A549 (cell line): ENCODE measurements around the gene SDC1. TPM values are rescaled to one million over a fixed set of nuclear protein-coding genes. Genes with fewer than 3 reads are reported as not detected.
"Not testable (repeated sequence)": the region's sequence is repeated elsewhere in the genome, so short reads cannot be mapped to it uniquely, and the experiment has no call there.

Experiments
- ATAC-seq, 2 experiments: fragments of 200-7000 bp in 1 of 2; fragments of >200 bp in 1 of 2; cut with Nextera tagmentation in 1 of 2; cut with Tn5 transposase in 1 of 2; 3 replicates each; pipeline versions ENCODE4 v1.8.0 to v1.9.1; 2018 to 2020; ENCODE audit warnings: mild to moderate bottlenecking in 1 of 2, moderate library complexity in 1 of 2
- CTCF ChIA-PET: fragments of 300-600 bp; sonication (Branson Sonifier 250); formaldehyde crosslinking; extraction: SDS; loops from one replicate; lab custom pipeline; 2021; ENCODE audit warnings: antibody characterized with exemption, inconsistent platforms; lab: Yijun Ruan, JAX
- POLR2A ChIA-PET: fragments of 350-600 bp; formaldehyde crosslinking; extraction: SDS; loops from one replicate; lab custom pipeline; 2021; ENCODE audit warnings: antibody characterized with exemption, inconsistent platforms; lab: Yijun Ruan, JAX
- DNase-seq, 2 experiments: peaks; one replicate each; pipeline versions ENCODE4 v3.0.0 to v3.0.0-alpha.2; 2011 to 2016; ENCODE audit warnings: low read depth in 1 of 2, low spot score in 1 of 2
- FAIRE-seq: peaks from 2 replicates; lab custom pipeline; 2011; peaks lifted over from hg19 to GRCh38; lab: Jason Lieb, UNC
- H3K27ac ChIP-seq, 2 experiments: fragments of >200 bp; sonication (Bioruptor Twin); formaldehyde crosslinking; 3 replicates each; pipeline ENCODE4 v1.5.1; 2016 to 2017
- H3K4me1 ChIP-seq: fragments of >200 bp; sonication (Bioruptor Twin); formaldehyde crosslinking; 3 replicates; pipeline ENCODE4 v1.6.1; 2016
- H3K4me2 ChIP-seq: fragments of >200 bp; sonication (Bioruptor Twin); formaldehyde crosslinking; 3 replicates; pipeline ENCODE4 v1.6.1; 2016
- H3K4me3 ChIP-seq: fragments of >200 bp; sonication (Bioruptor Twin); formaldehyde crosslinking; 3 replicates; pipeline ENCODE4 v1.5.1; 2016
- H3K9me3 ChIP-seq: fragments of >200 bp; sonication (Bioruptor Twin); formaldehyde crosslinking; 3 replicates; pipeline ENCODE4 v1.6.1; 2016
- HEYL ChIP-seq: fragments of 250-450 bp; sonication (Bioruptor Pico); IDR thresholded peaks from 2 replicates; pipeline ENCODE4 v1.8.0; 2021; ENCODE audit warnings: mild to moderate bottlenecking, moderate library complexity
- HOXA7 ChIP-seq: fragments of 250-450 bp; sonication (Bioruptor Pico); IDR thresholded peaks from 2 replicates; pipeline ENCODE4 v1.5.0; 2020; ENCODE audit warnings: mild to moderate bottlenecking, moderate library complexity
- HOXB5 ChIP-seq: fragments of 250-450 bp; sonication (Bioruptor Pico); IDR thresholded peaks from 2 replicates; pipeline ENCODE4 v1.5.0; 2020; ENCODE audit warnings: mild to moderate bottlenecking, moderate library complexity
- JUNB ChIP-seq: fragments of >200 bp; sonication (Bioruptor Twin); formaldehyde crosslinking; IDR thresholded peaks from 2 replicates; pipeline ENCODE4 v1.6.1; 2016
- KDM1A ChIP-seq: fragments of 200-600 bp; sonication (generic); IDR thresholded peaks from 2 replicates; pipeline ENCODE4 v1.6.1; 2016; ENCODE audit warnings: low read depth, mild to moderate bottlenecking
- MAFK ChIP-seq: fragments of 450-650 bp; IDR thresholded peaks from 2 replicates; pipeline ENCODE4 v1.6.1; 2014; ENCODE audit not compliant: partially characterized antibody
- MYC ChIP-seq: IDR thresholded peaks from 2 replicates; pipeline ENCODE4 v1.6.1; 2012; ENCODE audit warnings: mild to moderate bottlenecking, inconsistent platforms, low read length, improper control_type of control experiment, borderline replicate concordance
- POLR2AphosphoS2 ChIP-seq: conservative IDR thresholded peaks from 2 replicates; pipeline ENCODE4 v1.6.1; 2012; ENCODE audit warnings: low read length, improper control_type of control experiment, inconsistent platforms
- RCOR1 ChIP-seq: fragments of 150-350 bp; IDR thresholded peaks from 2 replicates; pipeline ENCODE4 v1.6.1; 2014; ENCODE audit warnings: antibody characterized with exemption, low read length, low read depth
- ZNF302 ChIP-seq: fragments of 250-450 bp; sonication (Bioruptor Pico); IDR thresholded peaks from 2 replicates; pipeline ENCODE4 v1.9.0; 2021; ENCODE audit warnings: inconsistent platforms, mild to moderate bottlenecking, moderate library complexity
- WGBS: methylation state at CpG from one replicate; pipeline ENCODE4 v1.1.6; 2017; ENCODE audit errors: missing lambda C conversion rate; 5-methylcytosine and 5-hydroxymethylcytosine counted together
- polyA plus RNA-seq, 4 experiments: library from polyadenylated mRNA; depleted of rRNA in 3 of 4; stranded (reverse); fragments of >200 nt; fragmentation: RNase III in 1 of 4; extraction: RNeasy Plus Mini Kit Qiagen cat#74134 plus additional on column Dnase treatment in 1 of 4; gene quantifications; 2 replicates in 3 of 4; 3 replicates in 1 of 4; pipeline ENCODE4 v1.2.3, GENCODE V29; 2011 to 2017
- TF ChIP-seq, protein P1 (sequence below): IDR thresholded peaks from 2 replicates; pipeline ENCODE4 v1.6.1; 2012
- TF ChIP-seq, protein P2 (sequence below): fragments of 450-650 bp; IDR thresholded peaks from 2 replicates; pipeline ENCODE4 v1.6.1; 2014; ENCODE audit warnings: antibody characterized with exemption
- TF ChIP-seq, protein P3 (sequence below): fragments of 150-350 bp; IDR thresholded peaks from 2 replicates; pipeline ENCODE4 v1.6.1; 2014; ENCODE audit warnings: low read depth, mild to moderate bottlenecking, low read length

Gene SDC1
- polyA plus RNA-seq, 2 of the 4 experiments (the other 2 are of a cell fraction) = 116 to 171 TPM

DNA sequence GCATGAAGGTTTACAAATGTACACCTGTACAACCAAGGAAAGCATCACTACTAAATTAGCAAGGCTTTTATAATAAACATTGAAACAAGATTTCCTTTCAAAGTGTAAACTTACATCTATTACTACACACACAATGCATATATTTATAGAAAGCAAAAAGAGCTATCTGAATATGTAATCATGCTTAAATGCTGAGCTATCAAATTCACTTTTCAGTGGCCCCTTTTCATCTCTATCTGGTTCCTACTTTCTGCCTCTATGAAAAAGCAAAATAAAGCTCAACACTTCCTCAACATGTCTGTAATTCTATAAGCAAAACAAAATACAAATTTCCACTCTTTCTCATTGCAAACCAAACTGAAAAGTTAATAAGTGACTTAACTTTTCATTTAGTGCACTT, 25.5 kb upstream of the SDC1 start:
- FAIRE-seq = no peak
- ATAC-seq = no peak
- Histone ChIP-seq H3K9me3 (no peaks in the 10 kb centered on the region), H3K4me2 (no peak overlapping the region), H3K4me3 (no peak overlapping the region), H3K27ac (no peak overlapping the region), H3K4me1 (no peaks in the 10 kb centered on the region)
- TF ChIP-seq HOXB5 (CRISPR knock-in tag) (no peak), MAFK (peak; percentile 55)
- ChIA-PET CTCF (interaction anchor here (1.0 to 1.5 kb wide), 5 partner anchors 9 to 146 kb away, joined by 4 read pairs; partner anchors contain the start of gene SDC1), POLR2A (no interaction called here)
- DNase-seq = no peak

DNA sequence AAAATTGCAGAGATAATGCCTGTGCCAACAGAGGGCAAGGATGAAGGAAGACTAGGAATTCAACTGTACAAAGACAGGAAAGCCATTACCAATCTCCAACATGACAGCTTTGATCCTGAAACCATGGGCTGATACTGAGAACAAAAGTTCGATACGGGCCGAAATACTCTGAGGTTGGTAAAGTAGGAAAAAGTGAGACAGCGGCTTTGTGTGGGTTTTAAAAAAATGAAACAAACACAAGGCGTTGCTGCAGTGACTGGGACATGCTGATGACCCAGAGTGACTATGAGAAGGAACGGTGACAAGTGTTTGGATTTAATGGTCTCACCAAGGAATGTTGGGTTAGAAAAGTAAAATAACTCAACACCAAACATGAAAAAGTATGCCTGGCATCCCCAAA, 24.2 kb upstream of the SDC1 start:
- Histone ChIP-seq H3K4me1 (no peaks in the 10 kb centered on the region), H3K27ac (no peak overlapping the region), H3K4me3 (no peak overlapping the region), H3K4me2 (no peak overlapping the region), H3K9me3 (no peaks in the 10 kb centered on the region)
- ChIA-PET POLR2A (no interaction called here), CTCF (no interaction called here)
- no peak for DNase-seq
- WGBS = 82% methylated on average over 6 of the region's 6 CpGs
- TF ChIP-seq, protein P1, sequence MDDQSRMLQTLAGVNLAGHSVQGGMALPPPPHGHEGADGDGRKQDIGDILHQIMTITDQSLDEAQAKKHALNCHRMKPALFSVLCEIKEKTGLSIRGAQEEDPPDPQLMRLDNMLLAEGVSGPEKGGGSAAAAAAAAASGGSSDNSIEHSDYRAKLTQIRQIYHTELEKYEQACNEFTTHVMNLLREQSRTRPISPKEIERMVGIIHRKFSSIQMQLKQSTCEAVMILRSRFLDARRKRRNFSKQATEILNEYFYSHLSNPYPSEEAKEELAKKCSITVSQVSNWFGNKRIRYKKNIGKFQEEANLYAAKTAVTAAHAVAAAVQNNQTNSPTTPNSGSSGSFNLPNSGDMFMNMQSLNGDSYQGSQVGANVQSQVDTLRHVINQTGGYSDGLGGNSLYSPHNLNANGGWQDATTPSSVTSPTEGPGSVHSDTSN = no peak
- no peak for FAIRE-seq
- ATAC-seq = no peak

GRCh38 chr2:20247084-20247483, 22.2 kb upstream of the SDC1 start:
- ChIA-PET POLR2A (no interaction called here), CTCF (interaction anchor here (1.0 to 8.5 kb wide), 7 partner anchors 9 to 291 kb away, joined by 3 to 74 read pairs (median 4); partner anchors contain the start of gene SDC1)
- WGBS = 100% methylated on average over 1 of the region's 1 CpG
- Histone ChIP-seq H3K4me2 (no peak overlapping the region), H3K4me3 (no peak overlapping the region), H3K27ac (no peak overlapping the region), H3K4me1 (no peaks in the 10 kb centered on the region), H3K9me3 (no peaks in the 10 kb centered on the region)
- TF ChIP-seq, protein P2, sequence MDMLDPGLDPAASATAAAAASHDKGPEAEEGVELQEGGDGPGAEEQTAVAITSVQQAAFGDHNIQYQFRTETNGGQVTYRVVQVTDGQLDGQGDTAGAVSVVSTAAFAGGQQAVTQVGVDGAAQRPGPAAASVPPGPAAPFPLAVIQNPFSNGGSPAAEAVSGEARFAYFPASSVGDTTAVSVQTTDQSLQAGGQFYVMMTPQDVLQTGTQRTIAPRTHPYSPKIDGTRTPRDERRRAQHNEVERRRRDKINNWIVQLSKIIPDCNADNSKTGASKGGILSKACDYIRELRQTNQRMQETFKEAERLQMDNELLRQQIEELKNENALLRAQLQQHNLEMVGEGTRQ = no peak
- TF ChIP-seq HOXA7 (CRISPR knock-in tag) (0 out of 2 replicates have a peak, but pooled peaks have one; percentile 37), ZNF302 (CRISPR knock-in tag) (no peak)
- ATAC-seq (peak in 1 of 2 experiments; percentile 4; a peak in 1 of 6 replicates), FAIRE-seq (no peak), DNase-seq (no peak)

DNA sequence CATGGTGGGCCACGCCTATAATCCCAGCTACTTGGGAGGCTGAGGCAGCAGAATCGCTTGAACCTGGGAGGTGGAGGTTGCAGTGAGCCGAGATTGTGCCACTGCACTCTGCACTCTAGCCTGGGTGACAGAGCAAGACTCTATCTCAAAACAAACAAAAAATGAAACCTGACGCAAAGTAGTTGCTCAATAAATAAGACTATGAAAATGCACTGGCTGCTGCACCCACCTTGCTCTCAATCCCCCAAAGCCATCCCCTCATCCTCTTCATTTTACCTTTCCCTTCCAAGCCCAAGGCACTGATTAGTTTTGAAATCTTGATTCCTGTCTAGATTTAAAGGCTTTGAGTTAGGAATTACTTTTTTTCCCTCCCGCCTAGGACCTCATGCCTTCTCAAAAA, 18.7 kb upstream of the SDC1 start:
- WGBS = 89% methylated on average over 5 of the region's 5 CpGs
- H3K4me3 ChIP-seq, FAIRE-seq, H3K4me1 ChIP-seq, POLR2A ChIA-PET, H3K4me2 ChIP-seq, H3K9me3 ChIP-seq, H3K27ac ChIP-seq, DNase-seq, ATAC-seq: not testable (repeated sequence)
- CTCF ChIA-PET = interaction anchor here (0.6 to 8.5 kb wide), 10 partner anchors 9 to 203 kb away, joined by 3 to 74 read pairs (median 4); partner anchors contain the start of genes RHOB and SDC1

GRCh38 chr2:20242727-20243377, 17.9 kb upstream of the SDC1 start:
- CTCF ChIA-PET = interaction anchor here (0.6 to 8.5 kb wide), 16 partner anchors 9 to 204 kb away, joined by 3 to 74 read pairs (median 4); partner anchors contain the start of genes RHOB and SDC1
- no peak for DNase-seq
- 88% methylated on average over 9 of the region's 9 CpGs for WGBS
- Histone ChIP-seq H3K27ac (no peak overlapping the region), H3K9me3 (peaks cover 7% of the 10 kb centered on the region; the same call in 1 of the 3 replicates)
- ATAC-seq = peak; percentile 65 to 73
- TF ChIP-seq, protein P2 = 0 out of 2 replicates have a peak, but pooled peaks have one; percentile 7
- no peak for TF ChIP-seq KDM1A
- no peak for TF ChIP-seq RCOR1
- TF ChIP-seq HEYL (CRISPR knock-in tag) = no peak
- no peak for TF ChIP-seq JUNB
- TF ChIP-seq, protein P3, sequence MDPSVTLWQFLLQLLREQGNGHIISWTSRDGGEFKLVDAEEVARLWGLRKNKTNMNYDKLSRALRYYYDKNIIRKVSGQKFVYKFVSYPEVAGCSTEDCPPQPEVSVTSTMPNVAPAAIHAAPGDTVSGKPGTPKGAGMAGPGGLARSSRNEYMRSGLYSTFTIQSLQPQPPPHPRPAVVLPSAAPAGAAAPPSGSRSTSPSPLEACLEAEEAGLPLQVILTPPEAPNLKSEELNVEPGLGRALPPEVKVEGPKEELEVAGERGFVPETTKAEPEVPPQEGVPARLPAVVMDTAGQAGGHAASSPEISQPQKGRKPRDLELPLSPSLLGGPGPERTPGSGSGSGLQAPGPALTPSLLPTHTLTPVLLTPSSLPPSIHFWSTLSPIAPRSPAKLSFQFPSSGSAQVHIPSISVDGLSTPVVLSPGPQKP = no peak
- no peak for TF ChIP-seq MYC
- TF ChIP-seq POLR2AphosphoS2 = peak; percentile 81; the same call in 1 of the 2 replicates
- TF ChIP-seq, all 56 proteins: peak for 2
- no peak overlapping the region for H3K4me2 ChIP-seq
- no peak overlapping the region for H3K4me3 ChIP-seq
- POLR2A ChIA-PET = no interaction called here
- no peaks in the 10 kb centered on the region for H3K4me1 ChIP-seq
- FAIRE-seq = no peak
